Upper lobe of left lung (tissue), 6 donors: Measurements from ENCODE around the gene PTRH1. TPM values are rescaled to one million over a fixed set of nuclear protein-coding genes. Genes with fewer than 3 reads are reported as not detected.

Source experiments
- ATAC-seq, 2 donors: fragments of 200-7000 bp; cut with Tn5 transposase; one replicate each; pipeline ENCODE4 v1.9.1; 2022; ENCODE audit warnings: mild to moderate bottlenecking in 2 of 2, moderate library complexity in 2 of 2; ENCODE audit not compliant: low FRiP score in 2 of 2
- DNase-seq, 2 donors: peaks; one replicate each; pipeline ENCODE4 v3.0.0-alpha.2; 2019 to 2020
- H3K27ac ChIP-seq, 4 donors: fragments of 200-600 bp; sonication (generic); one replicate each; pipeline ENCODE4 v1.5.1; 2016 to 2019
- H3K27me3 ChIP-seq, 4 donors: fragments of 200-600 bp; sonication (generic); one replicate each; pipeline ENCODE4 v1.5.1; 2017 to 2019
- H3K36me3 ChIP-seq, 4 donors: fragments of 200-600 bp; sonication (generic); one replicate each; pipeline ENCODE4 v1.5.1; 2016 to 2019
- H3K4me1 ChIP-seq, 4 donors: fragments of 200-600 bp; sonication (generic); one replicate each; pipeline ENCODE4 v1.5.1; 2018 to 2019
- H3K4me3 ChIP-seq, 4 donors: fragments of 200-600 bp; sonication (generic); one replicate each; pipeline ENCODE4 v1.5.1; 2017 to 2019; ENCODE audit warnings: mild to moderate bottlenecking in 2 of 4, moderate library complexity in 1 of 4
- H3K9me3 ChIP-seq, 4 donors: fragments of 200-600 bp; sonication (generic); one replicate each; pipeline ENCODE4 v1.5.1; 2018 to 2019
- CTCF ChIP-seq, 6 experiments: fragments of 450-650 bp in 4 of 6; fragments of 200-600 bp in 2 of 6; sonication (generic) in 2 of 6; IDR thresholded peaks; one replicate each; pipeline ENCODE4 v1.5.1; 2016 to 2019; ENCODE audit warnings: antibody characterized with exemption in 6 of 6
- EP300 ChIP-seq, 4 donors: sonication (generic); formaldehyde crosslinking; IDR thresholded peaks; one replicate each; pipeline ENCODE4 v1.5.1; 2017; ENCODE audit warnings: antibody characterized with exemption in 4 of 4, control low read depth in 2 of 4
- POLR2A ChIP-seq, 4 donors: fragments of 450-650 bp; IDR thresholded peaks; one replicate each; pipeline ENCODE4 v1.5.1; 2016 to 2017; ENCODE audit warnings: antibody characterized with exemption in 4 of 4, mild to moderate bottlenecking in 2 of 4
- POLR2AphosphoS5 ChIP-seq, 2 donors: sonication (generic); formaldehyde crosslinking; IDR thresholded peaks; one replicate each; pipeline ENCODE4 v1.5.1; 2017; ENCODE audit warnings: antibody characterized with exemption in 2 of 2
- WGBS, 2 donors: methylation state at CpG; one replicate each; pipeline ENCODE4 v1.1.5; 2017 to 2018; 5-methylcytosine and 5-hydroxymethylcytosine counted together
- total RNA-seq, 6 donors: library from RNA; depleted of rRNA in 4 of 6; stranded (reverse); fragments of >200 nt in 4 of 6; gene quantifications; one replicate each; pipeline versions ENCODE4 v1.1.0 to v1.2.1, GENCODE V29; 2016 to 2021
- donor health status: DM: no; HTN: no; CAD: no; lungs with moderate emphysema.
- donor health status: DM: no; HTN: yes; CAD: no; lungs with severe emphysema.

Gene PTRH1
- total RNA-seq, 6 donors from 2014 or later: 7.4 to 33.5 (median 18.7) TPM

- H3K9me3 ChIP-seq: no peaks in the 10 kb centered on the region
- no peak overlapping the region for H3K4me3 ChIP-seq
- H3K36me3 ChIP-seq: peaks cover 0 to 5% (median 0%) of the 10 kb centered on the region in 4 donors
- TF ChIP-seq POLR2AphosphoS5 (IDR thresholded peaks at IDR 0.05): no peak
- TF ChIP-seq EP300 (IDR thresholded peaks at IDR 0.05): no peak
- TF ChIP-seq POLR2A (IDR thresholded peaks at IDR 0.05): no peak
- peak in 1 of 6 experiments; percentile 12 for TF ChIP-seq CTCF (IDR thresholded peaks at IDR 0.05)
- H3K27me3 ChIP-seq: no peaks in the 10 kb centered on the region
- no peak overlapping the region for H3K27ac ChIP-seq
- H3K4me1 ChIP-seq: no peaks in the 10 kb centered on the region
- 66 to 68% methylated on average over 4 to 5 of the region's 5 CpGs for WGBS, 2 donors
- ATAC-seq (no peak), DNase-seq (no peak)
These were observed 7.7 kb downstream of the PTRH1 start for GRCh38 chr9:127707766-127708165.

- peaks cover 0 to 4% (median 0%) of the 10 kb centered on the region in 4 donors for H3K36me3 ChIP-seq
- no peaks in the 10 kb centered on the region for H3K27me3 ChIP-seq
- H3K9me3 ChIP-seq: no peaks in the 10 kb centered on the region
- WGBS, 2 donors: 65 to 73% methylated on average over 8 to 11 of the region's 11 CpGs
- no peaks in the 10 kb centered on the region for H3K4me1 ChIP-seq
- peak within 1 kb of the TSS in 2 of 4 donors; percentile 6 for H3K4me3 ChIP-seq
- no peak for TF ChIP-seq CTCF (IDR thresholded peaks at IDR 0.05)
- no peak for TF ChIP-seq POLR2AphosphoS5 (IDR thresholded peaks at IDR 0.05)
- TF ChIP-seq EP300 (IDR thresholded peaks at IDR 0.05): no peak
- TF ChIP-seq POLR2A (IDR thresholded peaks at IDR 0.05): no peak
- ATAC-seq (no peak), DNase-seq (no peak)
- no peak within 1 kb of the TSS for H3K27ac ChIP-seq
These were observed 8.6 kb downstream of the PTRH1 start, which contains the start of gene CFAP157 for GRCh38 chr9:127706836-127707241. Gene CFAP157 (plus strand): TSS chr9:127706988. CDS start chr9:127707032, 44 bp downstream.

GRCh38 chr9:127705577-127706379 lies 9.7 kb downstream of the PTRH1 start:
- TF ChIP-seq EP300 (IDR thresholded peaks at IDR 0.05): no peak
- no peak for TF ChIP-seq POLR2A (IDR thresholded peaks at IDR 0.05)
- TF ChIP-seq CTCF (IDR thresholded peaks at IDR 0.05): no peak
- TF ChIP-seq POLR2AphosphoS5 (IDR thresholded peaks at IDR 0.05): no peak
- H3K9me3 ChIP-seq: no peaks in the 10 kb centered on the region
- DNase-seq (no peak), ATAC-seq (no peak)
- WGBS, 2 donors: 86 to 94% methylated on average over 4 to 12 of the region's 12 CpGs
- no peaks in the 10 kb centered on the region for H3K4me1 ChIP-seq
- no peak overlapping the region for H3K27ac ChIP-seq
- H3K36me3 ChIP-seq: no peaks in the 10 kb centered on the region
- no peak overlapping the region for H3K4me3 ChIP-seq
- H3K27me3 ChIP-seq: no peaks in the 10 kb centered on the region

GRCh38 chr9:127703289-127703946 lies 12.0 kb downstream of the PTRH1 start:
- ATAC-seq (no peak), DNase-seq (no peak)
- H3K4me1 ChIP-seq: peaks cover 0 to 12% (median 6%) of the 10 kb centered on the region in 4 donors
- no peaks in the 10 kb centered on the region for H3K27me3 ChIP-seq
- 73 to 75% methylated on average over 8 to 9 of the region's 9 CpGs for WGBS, 2 donors
- no peaks in the 10 kb centered on the region for H3K9me3 ChIP-seq
- H3K36me3 ChIP-seq: no peaks in the 10 kb centered on the region
- TF ChIP-seq POLR2AphosphoS5 (IDR thresholded peaks at IDR 0.05) (no peak), CTCF (IDR thresholded peaks at IDR 0.05) (no peak), POLR2A (IDR thresholded peaks at IDR 0.05) (no peak), EP300 (IDR thresholded peaks at IDR 0.05) (no peak)
- H3K4me3 ChIP-seq: no peak overlapping the region
- no peak overlapping the region for H3K27ac ChIP-seq
